ENCODE measurements around the gene EEFSEC.

EEFSEC gene

DNA sequence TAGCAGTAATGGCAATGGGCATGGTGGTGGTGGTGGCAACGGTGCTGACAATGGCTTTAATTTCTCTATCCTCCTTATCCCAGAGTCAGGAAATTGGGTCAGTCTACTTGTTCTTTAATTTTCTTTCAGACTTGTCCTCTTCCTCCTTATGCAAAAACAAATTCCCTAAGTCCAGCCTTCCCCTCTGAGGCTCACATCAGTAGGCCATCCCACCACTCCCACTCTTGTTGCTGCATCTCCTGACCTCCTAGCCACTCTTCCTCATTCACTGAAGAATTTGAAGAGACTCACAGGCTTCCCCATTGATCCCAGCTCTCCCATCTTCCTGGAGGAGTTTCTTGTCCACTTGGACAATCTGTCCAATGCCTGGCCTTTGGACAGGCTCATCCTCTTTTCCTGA, 293.5 kb downstream of the EEFSEC start:
- no peak for DNase-seq (ENCODE audit: low read depth in 2 of 2)

DNA sequence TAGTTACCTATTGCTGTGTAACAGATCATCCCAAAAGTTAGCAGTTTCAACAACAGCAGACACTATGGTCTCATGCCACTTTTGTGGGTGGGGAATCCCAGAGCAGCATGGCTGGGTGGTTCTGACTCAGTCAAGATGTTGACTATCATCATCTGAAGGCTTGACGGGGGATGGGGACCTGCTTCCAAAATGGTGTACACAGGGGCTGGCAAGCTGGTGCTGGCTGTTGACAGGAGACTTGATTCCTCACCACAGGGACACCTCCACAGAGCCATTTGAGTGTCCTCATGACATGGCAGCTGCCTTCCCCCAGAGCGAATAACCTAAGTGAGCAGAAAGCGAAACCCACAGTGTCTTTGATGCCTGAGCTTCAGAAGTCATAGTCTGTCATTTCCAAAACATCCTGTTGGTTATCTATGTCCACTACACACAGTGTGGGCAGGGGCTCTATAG, 294.3 kb downstream of the EEFSEC start:
- DNase-seq (ENCODE audit: low read depth in 2 of 2): peak; percentile 62 to 71

DNA sequence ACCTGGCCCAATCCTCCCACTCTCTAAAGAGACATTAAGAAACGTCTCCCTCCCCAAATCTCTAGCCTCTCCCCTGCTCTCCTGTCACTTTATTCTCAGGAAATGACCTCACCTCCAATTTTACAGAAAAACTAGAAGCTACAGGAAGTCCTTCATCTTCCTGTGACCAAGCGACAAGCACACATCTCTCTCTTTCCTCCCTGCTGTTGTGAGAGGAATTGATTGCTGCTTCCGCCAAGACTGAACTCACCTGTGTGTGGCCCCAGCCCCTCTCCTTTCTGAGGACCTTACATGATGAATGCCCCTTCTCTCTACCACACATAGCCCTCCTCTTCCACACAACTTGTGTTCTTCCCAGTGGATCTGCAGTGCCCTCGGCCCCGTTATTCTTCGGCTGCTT, 295.2 kb downstream of the EEFSEC start:
- no peak for DNase-seq (ENCODE audit: low read depth in 2 of 2)

DNA sequence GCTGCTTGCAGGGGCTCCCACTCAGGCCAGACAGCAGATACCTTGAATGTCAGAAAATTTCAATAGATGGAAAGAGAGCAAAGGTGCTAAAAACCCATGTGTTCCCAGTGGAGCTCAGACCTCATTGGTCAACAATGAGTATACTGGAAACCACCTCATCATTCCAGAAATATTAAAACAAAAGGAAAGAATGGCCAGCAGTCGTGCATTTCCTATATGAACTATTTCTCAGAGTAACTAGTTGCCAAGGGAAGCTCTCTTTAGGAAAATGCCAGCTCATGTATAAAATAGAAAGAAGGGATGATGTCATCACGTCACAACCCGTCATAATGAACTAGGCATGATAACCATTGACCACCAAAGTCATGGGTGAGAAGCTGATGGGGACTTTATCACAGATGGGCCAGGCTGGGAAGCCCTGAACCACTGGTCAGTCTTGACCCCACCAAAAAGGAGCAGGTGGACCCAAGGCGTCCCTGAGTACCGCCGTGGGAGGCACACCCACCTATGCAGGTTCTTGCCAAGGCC, 295.9 kb downstream of the EEFSEC start:
- DNase-seq (ENCODE audit: low read depth in 2 of 2): no peak

DNA sequence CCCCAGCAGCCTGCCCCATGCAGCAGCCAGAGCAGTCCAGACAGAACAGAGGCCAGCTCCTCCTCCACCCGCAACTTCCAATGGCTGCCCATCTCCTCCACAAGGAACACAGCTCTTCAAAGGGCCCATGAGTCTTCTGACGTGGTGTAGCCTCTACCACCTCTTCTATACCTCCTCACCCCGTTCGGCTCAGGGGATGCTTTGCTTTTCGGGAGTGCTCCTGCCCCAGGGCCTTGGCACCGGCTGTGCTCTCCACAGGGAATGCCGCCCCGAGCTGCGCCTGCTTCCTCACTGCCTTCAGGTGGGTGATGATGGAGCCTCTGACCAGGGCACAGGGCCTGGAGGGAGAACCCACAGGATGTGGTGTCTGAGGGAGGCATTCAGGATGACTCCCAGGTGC, 298.8 kb downstream of the EEFSEC start:
- DNase-seq (ENCODE audit: low read depth in 2 of 2): no peak

DNA sequence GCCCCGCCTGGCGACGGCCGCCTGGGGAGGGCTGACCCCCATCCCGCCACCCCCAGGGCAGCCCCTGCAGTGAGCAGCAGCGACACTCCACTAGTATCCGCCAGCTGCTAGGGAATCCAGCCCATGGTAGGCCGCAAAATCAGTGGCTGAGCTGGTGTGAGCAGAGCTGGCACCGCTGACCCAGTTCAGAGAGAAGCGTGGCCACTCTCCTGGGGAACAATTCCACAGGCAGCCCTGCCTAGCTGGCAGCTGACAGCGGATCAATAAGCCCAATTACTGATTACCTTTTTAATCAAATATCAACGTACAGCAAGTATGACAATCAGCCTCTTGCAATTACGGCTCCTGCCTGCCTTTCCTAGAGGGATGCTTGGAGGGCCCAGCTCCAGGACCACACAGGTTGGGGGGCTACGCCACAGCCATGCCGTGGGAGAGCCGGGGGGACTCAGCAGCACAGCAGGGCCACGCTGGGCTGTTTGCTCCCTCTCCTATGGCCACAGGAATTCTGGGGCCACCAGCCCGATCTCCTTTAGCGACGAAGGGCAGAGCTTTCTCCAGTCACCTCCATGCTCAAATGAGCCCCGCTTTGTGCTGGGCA, 299.5 kb downstream of the EEFSEC start:
- no peak for DNase-seq (ENCODE audit: low read depth in 2 of 2)

DNA sequence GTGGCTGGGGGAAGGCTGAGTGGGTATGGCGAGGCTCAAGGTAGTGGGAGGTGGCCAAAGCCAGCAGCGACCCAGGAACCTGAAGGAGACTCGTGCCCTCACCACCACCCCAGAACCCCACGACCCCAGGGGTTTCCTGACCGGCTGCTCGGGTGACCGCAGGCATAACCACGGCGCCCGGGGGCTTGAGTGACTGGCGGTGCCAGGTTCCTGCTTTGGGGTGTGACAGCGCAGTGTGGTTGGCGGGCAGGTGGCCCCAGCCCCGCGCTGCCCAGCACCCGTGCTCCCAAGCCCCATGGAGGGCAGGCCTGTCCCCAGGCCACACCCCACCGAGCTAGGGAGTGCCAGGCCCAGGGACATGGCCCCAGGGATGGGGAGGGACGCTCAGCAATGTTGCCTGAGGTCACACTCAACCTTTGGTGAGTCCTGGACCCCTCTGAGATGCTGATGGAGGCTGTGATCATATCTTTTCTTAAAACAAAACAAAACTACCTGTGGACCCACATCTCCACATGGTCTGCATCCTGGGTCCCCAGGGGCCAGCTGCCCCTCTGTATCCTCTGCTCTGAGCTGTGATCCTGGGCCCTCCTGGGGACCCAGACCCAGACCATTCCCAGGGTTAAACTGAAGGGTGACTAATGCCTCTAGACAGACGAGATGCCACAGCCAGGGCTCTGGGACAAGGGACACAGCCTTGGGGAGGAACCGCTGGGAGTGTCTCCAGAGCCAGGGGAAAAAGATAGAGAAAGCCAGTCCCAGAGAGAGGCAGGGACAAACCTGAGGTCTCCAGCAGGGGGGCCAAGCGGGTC, 300.4 kb downstream of the EEFSEC start:
- no peak for DNase-seq (ENCODE audit: low read depth in 2 of 2)

DNA sequence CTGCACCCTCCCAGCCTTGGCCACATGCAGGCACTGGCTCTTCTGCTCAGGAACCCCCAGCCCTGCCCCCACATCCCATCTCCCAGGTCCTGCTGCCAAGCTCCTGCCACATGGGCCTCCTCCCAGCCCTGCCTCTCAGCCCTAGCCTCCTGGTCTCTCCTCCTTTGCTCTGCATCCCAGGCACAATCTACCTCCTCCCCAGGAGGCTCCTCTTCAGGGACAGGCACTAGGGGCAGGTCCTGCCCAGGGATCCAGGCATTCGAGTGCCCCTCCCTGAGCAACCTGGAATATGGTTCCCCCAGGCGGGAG, 301.0 kb downstream of the EEFSEC start:
- DNase-seq (ENCODE audit: low read depth in 2 of 2): no peak

DNA sequence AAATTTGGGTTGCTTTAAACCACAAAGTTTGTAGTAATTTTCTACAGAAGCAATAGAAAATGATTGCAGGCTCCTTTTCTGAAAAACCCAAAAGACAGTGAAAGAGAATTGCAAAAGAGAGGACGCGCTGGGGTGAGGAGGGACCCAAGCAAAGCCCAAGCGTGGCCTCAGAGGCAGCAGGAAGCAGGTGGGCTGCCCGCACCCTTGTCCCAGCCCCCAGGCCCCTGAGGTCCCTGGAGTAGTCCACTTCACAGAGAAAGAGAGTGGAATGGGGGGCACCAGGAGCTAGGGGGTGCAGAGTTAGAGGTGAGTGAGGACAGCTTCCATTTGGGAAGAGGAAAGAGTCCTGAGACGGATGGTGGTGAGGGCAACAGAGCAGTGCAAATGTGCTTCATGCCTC, 301.8 kb downstream of the EEFSEC start:
- DNase-seq (ENCODE audit: low read depth in 2 of 2): no peak

DNA sequence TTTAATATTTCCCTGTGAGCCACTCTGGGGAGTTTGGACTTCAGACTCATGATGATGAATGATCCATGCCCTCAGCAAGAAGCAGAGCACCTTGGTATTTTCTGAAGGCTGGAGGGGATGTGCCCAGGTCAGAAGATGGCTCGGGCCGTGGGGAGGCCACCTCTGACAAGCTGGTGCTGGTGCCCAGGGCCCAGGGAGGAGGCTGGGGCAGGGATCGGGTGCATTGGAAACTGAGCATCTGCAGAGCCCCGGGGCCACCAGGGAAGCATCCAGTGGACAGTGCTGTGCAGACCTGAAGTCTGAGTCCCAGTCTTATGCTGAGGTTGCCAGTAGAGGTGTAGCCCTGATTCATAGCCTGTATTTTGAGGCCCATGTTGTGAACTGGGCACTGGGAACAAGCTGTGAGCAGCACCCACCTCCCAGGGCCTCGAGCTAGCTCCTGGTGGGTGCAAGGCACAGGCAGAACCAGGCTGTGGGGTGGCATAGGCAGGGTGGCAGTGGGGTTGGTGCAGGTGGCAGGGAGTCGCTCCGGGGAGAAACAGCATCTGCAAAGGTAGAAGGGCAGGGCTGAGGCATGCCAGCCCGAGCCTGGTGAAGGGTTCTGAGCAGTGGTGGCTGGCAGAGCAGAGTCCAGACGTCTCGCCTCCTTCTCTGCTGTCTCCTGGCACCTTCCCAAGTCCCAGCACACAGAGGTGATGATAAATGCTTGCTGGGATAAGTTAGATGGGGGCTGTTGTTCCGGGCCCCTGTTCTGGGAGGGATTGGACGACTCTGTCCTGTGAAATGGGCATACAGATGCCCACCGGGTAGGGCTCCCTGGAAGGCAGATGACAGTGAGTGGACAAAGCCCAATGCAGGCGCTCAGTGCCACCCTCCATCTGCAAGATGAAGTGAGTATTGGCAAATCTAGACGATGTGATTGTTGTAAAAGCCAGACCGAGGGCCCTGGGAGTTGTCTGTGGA, 302.8 kb downstream of the EEFSEC start:
- DNase-seq (ENCODE audit: low read depth in 2 of 2): no peak

DNA sequence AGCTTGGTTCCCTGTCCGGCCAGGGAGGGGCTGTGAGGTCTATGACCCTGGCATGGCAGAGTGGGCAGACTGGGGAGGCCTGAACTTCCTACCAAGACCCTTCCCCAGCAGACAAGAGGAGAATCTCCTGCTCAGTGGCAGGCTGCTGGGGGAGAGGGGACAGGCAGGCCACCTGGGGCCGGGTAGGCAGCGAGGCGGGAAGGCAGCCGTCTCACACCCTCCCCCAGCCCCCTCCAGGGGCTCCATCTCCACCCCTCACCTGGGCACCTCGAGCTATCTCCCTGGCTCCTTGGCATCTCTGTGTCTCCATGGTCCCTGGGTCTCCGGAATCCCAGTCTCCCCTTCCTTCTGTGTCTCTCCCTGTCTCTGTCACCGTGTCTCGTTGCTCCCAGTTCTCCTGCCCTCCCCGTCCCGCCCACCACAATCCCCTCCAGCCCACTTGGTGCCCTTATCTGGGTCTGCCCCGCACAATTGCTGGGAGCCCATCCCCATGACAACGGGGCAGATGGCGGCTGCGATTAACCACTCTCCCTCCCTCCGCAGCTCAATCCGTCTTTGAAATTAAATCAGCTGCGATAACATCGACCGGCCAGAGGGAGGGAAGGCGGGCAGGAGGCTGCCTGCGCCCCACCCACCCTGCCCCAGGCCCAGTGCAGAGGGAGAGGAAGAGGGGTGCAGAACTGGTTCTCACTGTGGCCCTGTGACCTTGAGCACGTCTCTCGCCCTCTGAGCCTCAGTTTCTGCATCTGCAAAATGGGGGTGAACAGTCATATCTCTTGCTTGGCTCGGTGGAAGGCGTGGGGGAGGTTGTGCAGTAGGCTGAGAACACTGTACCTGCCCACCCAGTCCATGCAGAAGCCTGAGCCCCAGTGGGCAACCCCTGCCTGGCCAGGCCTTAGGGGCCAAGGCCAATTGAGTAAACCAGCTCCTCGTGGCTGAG, 303.8 kb downstream of the EEFSEC start:
- DNase-seq (ENCODE audit: low read depth in 2 of 2): no peak

DNA sequence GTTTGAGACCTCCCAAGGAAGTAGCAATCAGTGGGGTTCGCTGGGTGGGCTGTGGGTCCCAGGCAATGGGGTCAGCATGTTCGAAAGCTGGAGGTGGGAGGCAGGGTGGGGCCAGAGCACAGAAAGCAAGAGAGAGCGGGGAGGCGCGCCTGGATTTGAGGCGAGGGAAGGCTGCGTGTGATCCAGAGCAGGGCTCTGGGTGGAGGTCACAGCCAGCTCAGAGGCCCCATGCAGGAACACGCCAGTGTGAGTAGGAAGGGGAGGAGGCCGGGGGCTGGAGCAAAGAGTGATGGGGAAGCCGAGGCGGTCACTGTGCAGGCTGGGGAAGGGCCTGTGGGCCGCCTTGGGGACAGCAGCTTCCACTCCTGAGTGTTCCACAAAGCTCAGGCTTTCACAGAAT, 304.7 kb downstream of the EEFSEC start:
- DNase-seq (ENCODE audit: low read depth in 2 of 2): no peak
